Neuronal stem cell (in vitro differentiated cells): ENCODE measurements around the gene THOC6.
"Not testable (repeated sequence)": the region's sequence is repeated elsewhere in the genome, so short reads cannot be mapped to it uniquely, and the experiment has no call there.

ENCODE experiments used
- DNase-seq: peaks from one replicate; pipeline ENCODE4 v3.0.0-alpha.2; 2013; ENCODE audit warnings: low spot score
- H2AFZ ChIP-seq: one replicate; pipeline ENCODE4 v1.6.1; 2013; ENCODE audit warnings: mild to moderate bottlenecking, low read length, inconsistent platforms
- H2AK5ac ChIP-seq: 2 replicates; pipeline ENCODE4 v1.6.1; 2013; ENCODE audit warnings: low read depth, mild to moderate bottlenecking, inconsistent platforms, low read length, moderate library complexity, mixed read lengths
- H2BK120ac ChIP-seq: 2 replicates; pipeline ENCODE4 v1.6.1; 2013; ENCODE audit warnings: low read depth, mild to moderate bottlenecking, inconsistent platforms, low read length, moderate library complexity, mixed read lengths
- H2BK12ac ChIP-seq: one replicate; pipeline ENCODE4 v1.6.1; 2013; ENCODE audit warnings: low read length, inconsistent platforms
- H2BK15ac ChIP-seq: 2 replicates; pipeline ENCODE4 v1.6.1; 2013; ENCODE audit warnings: mild to moderate bottlenecking, low read length, inconsistent platforms, mixed read lengths
- H2BK5ac ChIP-seq: one replicate; pipeline ENCODE4 v1.6.1; 2013; ENCODE audit warnings: inconsistent platforms, mild to moderate bottlenecking, low read length, moderate library complexity
- H3K14ac ChIP-seq: one replicate; pipeline ENCODE4 v1.6.1; 2013; ENCODE audit warnings: low read length, inconsistent platforms
- H3K18ac ChIP-seq: 2 replicates; pipeline ENCODE4 v1.6.1; 2013; ENCODE audit warnings: low read length, inconsistent platforms
- H3K23ac ChIP-seq: 2 replicates; pipeline ENCODE4 v1.6.1; 2013; ENCODE audit warnings: low read depth, mild to moderate bottlenecking, mixed read lengths, low read length, inconsistent platforms; ENCODE audit not compliant: poor library complexity
- H3K27ac ChIP-seq: replicated peaks from 3 replicates; pipeline ENCODE4 v1.5.1; 2013; ENCODE audit warnings: low read length, inconsistent platforms
- H3K27me3 ChIP-seq, 3 experiments: 2 replicates each; pipeline ENCODE4 v1.6.1; 2013; ENCODE audit warnings: low read length in 3 of 3, mild to moderate bottlenecking in 2 of 3, inconsistent platforms in 1 of 3, low read depth in 1 of 3, mixed read lengths in 1 of 3, moderate library complexity in 1 of 3; ENCODE audit not compliant: control insufficient read depth in 3 of 3, insufficient read depth in 3 of 3
- H3K36me3 ChIP-seq, 2 donors: replicated peaks in 1 of 2; 2 replicates each; pipeline ENCODE4 v1.6.1; 2013; ENCODE audit warnings: low read length in 2 of 2; ENCODE audit not compliant: control insufficient read depth in 2 of 2, insufficient read depth in 2 of 2
- H3K4ac ChIP-seq: 2 replicates; pipeline ENCODE4 v1.6.1; 2013; ENCODE audit warnings: inconsistent platforms, mild to moderate bottlenecking, low read length, moderate library complexity
- H3K4me1 ChIP-seq, 2 donors: 1 replicate in 1 of 2; 2 replicates in 1 of 2; pipeline ENCODE4 v1.6.1; 2013; ENCODE audit warnings: low read length in 2 of 2, low read depth in 1 of 2; ENCODE audit not compliant: control insufficient read depth in 2 of 2, insufficient read depth in 1 of 2
- H3K4me2 ChIP-seq: one replicate; pipeline ENCODE4 v1.6.1; 2013; ENCODE audit warnings: mild to moderate bottlenecking, low read length, inconsistent platforms; ENCODE audit not compliant: insufficient read depth, poor library complexity, severe bottlenecking
- H3K4me3 ChIP-seq, 2 donors: 2 replicates each; pipeline ENCODE4 v1.5.1; 2013; ENCODE audit warnings: low read length in 2 of 2, mild to moderate bottlenecking in 2 of 2, inconsistent platforms in 1 of 2, moderate library complexity in 1 of 2
- H3K79me1 ChIP-seq: one replicate; pipeline ENCODE4 v1.6.1; 2013; ENCODE audit warnings: low read depth, mild to moderate bottlenecking, inconsistent platforms, low read length, moderate library complexity
- H3K9ac ChIP-seq: one replicate; pipeline ENCODE4 v1.6.1; 2013; ENCODE audit warnings: mild to moderate bottlenecking, low read depth, low read length, inconsistent platforms; ENCODE audit not compliant: poor library complexity
- H3K9me3 ChIP-seq, 2 donors: replicated peaks in 1 of 2; 2 replicates each; pipeline versions ENCODE3 to v1.6.1; 2013; ENCODE audit warnings: low read length in 2 of 2, mild to moderate bottlenecking in 2 of 2, inconsistent platforms in 1 of 2, low read depth in 1 of 2, mixed read lengths in 1 of 2, moderate library complexity in 1 of 2; ENCODE audit not compliant: control insufficient read depth in 2 of 2, insufficient read depth in 1 of 2
- H4K8ac ChIP-seq: one replicate; pipeline ENCODE4 v1.6.1; 2013; ENCODE audit warnings: low read depth, mild to moderate bottlenecking, inconsistent platforms, low read length, moderate library complexity
- H4K91ac ChIP-seq: one replicate; pipeline ENCODE4 v1.6.1; 2013; ENCODE audit warnings: low read length, low read depth, mild to moderate bottlenecking, inconsistent platforms; ENCODE audit not compliant: poor library complexity
- WGBS, 2 donors: extraction: QIAGEN DNeasy Blood & Tissue Kit; methylation state at CpG; one replicate each; pipeline ENCODE4 v1.1.7; 2013; ENCODE audit warnings: missing lambda C conversion rate in 2 of 2, mixed read lengths in 1 of 2; ENCODE audit not compliant: insufficient read length in 2 of 2, insufficient replicate concordance in 1 of 2; ENCODE audit errors: extremely low coverage in 2 of 2; 5-methylcytosine and 5-hydroxymethylcytosine counted together

The THOC6 gene

DNA sequence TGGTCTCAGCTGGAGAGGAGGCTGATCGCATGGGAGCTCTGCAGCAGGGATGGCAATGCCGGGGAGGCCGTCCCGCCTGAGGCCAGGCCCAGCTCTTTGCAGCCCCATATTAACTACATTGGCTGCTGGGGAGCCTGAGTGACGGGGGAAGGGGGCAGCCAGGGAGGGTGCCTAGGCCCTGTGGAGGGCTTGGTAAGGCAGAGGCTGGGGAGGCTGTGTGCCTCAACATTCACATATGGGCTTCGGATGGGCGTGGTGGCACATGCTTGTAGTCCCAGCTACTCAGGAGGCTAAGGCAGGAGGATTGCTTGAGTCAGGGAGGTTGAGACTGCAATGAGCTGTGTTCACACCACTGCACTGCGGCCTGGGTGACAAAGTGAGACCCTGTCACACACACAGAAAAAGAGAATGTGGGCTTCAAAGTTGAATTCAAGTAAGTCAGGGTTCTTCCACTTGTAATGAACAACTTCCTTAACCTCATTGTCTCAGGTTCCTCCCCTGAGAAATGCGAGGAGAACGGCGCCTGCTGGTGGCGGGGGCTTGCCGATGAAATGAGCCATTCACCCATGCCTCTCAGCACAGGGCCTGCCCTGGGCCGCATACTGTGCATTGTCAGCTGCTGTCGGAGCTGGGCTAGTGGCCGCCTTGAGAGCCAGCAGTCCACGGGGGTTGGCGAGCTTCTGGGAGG is 48.9 kb downstream of the THOC6 start:
- H4K91ac ChIP-seq, DNase-seq, H3K18ac ChIP-seq, H3K4me1 ChIP-seq, H3K14ac ChIP-seq, H3K4me3 ChIP-seq, H2BK120ac ChIP-seq, H3K79me1 ChIP-seq, H2BK5ac ChIP-seq, H4K8ac ChIP-seq, H3K4ac ChIP-seq, H2AFZ ChIP-seq, H3K9ac ChIP-seq, H3K9me3 ChIP-seq, H2AK5ac ChIP-seq, H3K23ac ChIP-seq, H2BK15ac ChIP-seq, H2BK12ac ChIP-seq, H3K27ac ChIP-seq, H3K36me3 ChIP-seq, H3K4me2 ChIP-seq: not testable (repeated sequence)
- peaks cover 0 to 42% (median 0%) of the 10 kb centered on the region in 3 experiments for H3K27me3 ChIP-seq
- WGBS, 2 donors: no CpG with 5 or more reads among the region's 18 CpGs

DNA sequence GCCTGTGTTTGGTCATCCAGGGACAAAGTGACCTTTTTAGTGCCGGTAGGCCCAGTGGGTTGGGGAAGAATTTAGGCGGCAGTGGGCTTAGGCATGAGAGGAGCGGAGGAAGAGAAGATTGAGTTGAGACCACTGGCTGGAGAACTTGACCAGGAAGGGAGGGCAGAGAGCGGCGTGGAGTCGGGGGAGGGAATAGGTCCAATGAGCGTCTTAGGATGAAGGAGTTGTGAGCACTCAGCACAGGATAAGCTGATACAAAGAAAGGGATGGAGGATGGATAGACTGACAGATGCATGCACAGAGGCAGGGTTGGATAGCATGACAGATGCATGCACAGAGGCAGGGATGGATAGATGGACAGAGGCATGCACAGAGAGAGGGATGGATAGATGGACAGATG is 49.6 kb downstream of the THOC6 start:
- H2AFZ ChIP-seq: no peak overlapping the region
- no peak overlapping the region for H3K4me2 ChIP-seq
- no peak overlapping the region for H3K14ac ChIP-seq
- H3K9me3 ChIP-seq: no peaks in the 10 kb centered on the region
- H3K79me1 ChIP-seq: no peaks in the 10 kb centered on the region
- H3K27me3 ChIP-seq: peaks cover 0 to 41% (median 0%) of the 10 kb centered on the region in 3 experiments
- H2BK15ac ChIP-seq: no peak overlapping the region
- no peak for DNase-seq
- H3K27ac ChIP-seq: no peak overlapping the region
- WGBS, 2 donors: no CpG with 5 or more reads among the region's 7 CpGs
- H3K18ac ChIP-seq: no peak overlapping the region
- H2AK5ac ChIP-seq: peak overlapping the region; percentile 5
- H4K91ac ChIP-seq: no peak overlapping the region
- H3K4me1 ChIP-seq: peaks cover 0 to 2% of the 10 kb centered on the region in 2 donors
- H3K36me3 ChIP-seq: no peaks in the 10 kb centered on the region
- peak overlapping the region; percentile 9 for H3K23ac ChIP-seq
- no peak overlapping the region for H4K8ac ChIP-seq
- no peak overlapping the region for H3K4me3 ChIP-seq
- H3K9ac ChIP-seq: no peak overlapping the region
- H2BK12ac ChIP-seq: no peak overlapping the region
- H2BK5ac ChIP-seq: no peak overlapping the region
- no peak overlapping the region for H3K4ac ChIP-seq
- no peak overlapping the region for H2BK120ac ChIP-seq

DNA sequence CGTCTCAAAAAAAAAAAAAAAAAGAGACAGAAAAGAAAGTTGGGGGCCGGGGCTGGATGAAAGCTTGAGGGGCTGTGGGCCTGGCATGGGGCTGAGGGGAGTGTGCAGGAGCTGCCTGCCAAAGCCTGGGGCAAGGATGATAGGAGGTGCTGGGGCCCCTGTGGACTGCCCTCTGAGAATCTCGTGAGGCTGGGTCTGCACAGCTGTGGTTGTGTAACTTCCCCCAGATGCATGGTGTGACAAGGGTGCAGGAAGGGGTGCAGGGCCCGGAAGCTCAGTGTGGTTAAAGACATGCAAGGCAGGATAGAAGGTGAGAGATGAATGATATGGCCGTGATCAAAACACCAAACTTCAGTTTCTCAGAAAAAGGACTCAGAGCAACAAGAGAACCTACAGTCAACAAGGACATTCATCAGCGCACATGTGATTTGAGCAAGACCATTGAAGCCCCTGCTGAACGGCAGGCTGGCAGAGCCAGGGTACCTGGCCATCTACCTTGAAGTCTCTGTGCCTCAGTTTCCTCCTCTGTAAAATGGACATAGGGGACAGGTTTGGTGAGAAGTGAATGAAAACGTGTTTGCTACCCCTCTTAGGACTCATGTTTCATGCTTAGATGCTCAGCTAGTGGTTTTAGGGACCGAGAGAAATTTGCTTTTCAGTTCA is 51.2 kb downstream of the THOC6 start:
- Histone ChIP-seq H4K8ac (no peak overlapping the region), H3K4me1 (peaks cover 0 to 2% of the 10 kb centered on the region in 2 donors), H3K79me1 (no peaks in the 10 kb centered on the region), H3K18ac (no peak overlapping the region), H2AFZ (no peak overlapping the region), H2BK15ac (no peak overlapping the region), H3K4me2 (no peak overlapping the region), H3K27me3 (peaks cover 0 to 39% (median 0%) of the 10 kb centered on the region in 3 experiments), H4K91ac (no peak overlapping the region), H3K4ac (no peak overlapping the region), H3K14ac (no peak overlapping the region), H2BK120ac (no peak overlapping the region), H3K4me3 (no peak overlapping the region), H3K27ac (no peak overlapping the region), H3K9me3 (no peaks in the 10 kb centered on the region), H3K23ac (no peak overlapping the region), H2AK5ac (no peak overlapping the region), H3K36me3 (no peaks in the 10 kb centered on the region), H2BK12ac (no peak overlapping the region), H3K9ac (peak overlapping the region; percentile 44), H2BK5ac (no peak overlapping the region)
- no peak for DNase-seq
- WGBS, 2 donors: no CpG with 5 or more reads among the region's 9 CpGs

DNA sequence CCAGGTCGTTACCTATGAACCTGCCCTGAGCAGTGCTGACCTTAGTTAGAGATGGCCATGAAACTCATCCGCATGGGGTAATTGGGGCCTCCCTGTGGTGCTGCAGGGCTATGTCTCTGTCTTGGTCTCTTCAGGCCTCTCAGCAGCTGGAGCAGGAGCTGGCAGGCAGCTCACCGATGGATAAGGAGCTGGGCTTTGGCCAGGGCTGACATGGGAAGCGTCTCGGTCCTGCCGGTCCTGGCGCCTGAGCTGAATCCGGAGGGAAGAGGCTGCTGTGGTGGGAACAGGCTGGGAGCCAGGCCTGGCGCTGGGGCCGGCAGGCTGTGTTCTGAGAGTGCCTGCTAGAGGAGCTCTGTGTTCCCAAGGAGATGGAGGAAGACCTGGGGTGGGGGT is 51.7 kb downstream of the THOC6 start:
- H4K8ac ChIP-seq: no peak overlapping the region
- no peak overlapping the region for H3K14ac ChIP-seq
- H2BK120ac ChIP-seq: no peak overlapping the region
- no peak overlapping the region for H3K18ac ChIP-seq
- peaks cover 0 to 2% of the 10 kb centered on the region in 2 donors for H3K4me1 ChIP-seq
- no peak overlapping the region for H3K23ac ChIP-seq
- WGBS, 2 donors: no CpG with 5 or more reads among the region's 10 CpGs
- no peak overlapping the region for H4K91ac ChIP-seq
- no peak overlapping the region for H2BK15ac ChIP-seq
- H2AFZ ChIP-seq: no peak overlapping the region
- H3K36me3 ChIP-seq: no peaks in the 10 kb centered on the region
- no peak overlapping the region for H3K4me3 ChIP-seq
- H2BK12ac ChIP-seq: no peak overlapping the region
- H3K9ac ChIP-seq: no peak overlapping the region
- no peak overlapping the region for H3K4me2 ChIP-seq
- no peak overlapping the region for H3K27ac ChIP-seq
- H3K27me3 ChIP-seq: peaks cover 0 to 39% (median 0%) of the 10 kb centered on the region in 3 experiments
- DNase-seq: no peak
- no peaks in the 10 kb centered on the region for H3K79me1 ChIP-seq
- no peak overlapping the region for H3K4ac ChIP-seq
- no peak overlapping the region for H2AK5ac ChIP-seq
- H3K9me3 ChIP-seq: no peaks in the 10 kb centered on the region
- H2BK5ac ChIP-seq: no peak overlapping the region
